Measurements from ENCODE around the gene TLK1.

DNA sequence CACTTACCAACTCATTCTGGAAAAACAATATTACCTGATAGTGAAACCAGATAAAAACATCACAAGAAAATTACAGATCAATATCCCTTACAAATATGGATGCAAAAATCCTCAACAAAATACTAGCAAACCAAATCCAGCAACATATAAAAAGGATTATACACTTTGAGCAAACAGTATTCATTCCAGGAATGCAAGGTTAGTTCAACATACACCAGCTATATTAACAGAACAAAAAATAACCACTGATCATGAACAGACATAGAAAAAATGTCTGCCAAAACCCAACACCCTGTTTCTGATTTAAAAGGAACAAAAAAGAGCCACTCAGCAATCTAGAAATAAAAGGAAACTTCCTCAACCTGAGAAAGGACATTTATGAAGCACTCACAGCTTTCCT, 62.1 kb downstream of the TLK1 start:
- TF ChIP-seq, protein P1, sequence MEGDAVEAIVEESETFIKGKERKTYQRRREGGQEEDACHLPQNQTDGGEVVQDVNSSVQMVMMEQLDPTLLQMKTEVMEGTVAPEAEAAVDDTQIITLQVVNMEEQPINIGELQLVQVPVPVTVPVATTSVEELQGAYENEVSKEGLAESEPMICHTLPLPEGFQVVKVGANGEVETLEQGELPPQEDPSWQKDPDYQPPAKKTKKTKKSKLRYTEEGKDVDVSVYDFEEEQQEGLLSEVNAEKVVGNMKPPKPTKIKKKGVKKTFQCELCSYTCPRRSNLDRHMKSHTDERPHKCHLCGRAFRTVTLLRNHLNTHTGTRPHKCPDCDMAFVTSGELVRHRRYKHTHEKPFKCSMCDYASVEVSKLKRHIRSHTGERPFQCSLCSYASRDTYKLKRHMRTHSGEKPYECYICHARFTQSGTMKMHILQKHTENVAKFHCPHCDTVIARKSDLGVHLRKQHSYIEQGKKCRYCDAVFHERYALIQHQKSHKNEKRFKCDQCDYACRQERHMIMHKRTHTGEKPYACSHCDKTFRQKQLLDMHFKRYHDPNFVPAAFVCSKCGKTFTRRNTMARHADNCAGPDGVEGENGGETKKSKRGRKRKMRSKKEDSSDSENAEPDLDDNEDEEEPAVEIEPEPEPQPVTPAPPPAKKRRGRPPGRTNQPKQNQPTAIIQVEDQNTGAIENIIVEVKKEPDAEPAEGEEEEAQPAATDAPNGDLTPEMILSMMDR (IDR thresholded peaks at IDR 0.05) = no peak
- TF ChIP-seq POLR2A (IDR thresholded peaks at IDR 0.05) (no peak), POLR2AphosphoS5 (IDR thresholded peaks at IDR 0.05; ENCODE audit: insufficient read depth in 1 of 2, low read depth in 1 of 2) (no peak)
